Activated gamma-delta T cell treated with Interleukin-2 at 50 U/mL for 16 hours (primary cell): ENCODE measurements around the gene BPIFA1.

Experiments
- DNase-seq: peaks from one replicate; pipeline ENCODE4 v3.0.0-alpha.2; 2020

BPIFA1 gene

DNA sequence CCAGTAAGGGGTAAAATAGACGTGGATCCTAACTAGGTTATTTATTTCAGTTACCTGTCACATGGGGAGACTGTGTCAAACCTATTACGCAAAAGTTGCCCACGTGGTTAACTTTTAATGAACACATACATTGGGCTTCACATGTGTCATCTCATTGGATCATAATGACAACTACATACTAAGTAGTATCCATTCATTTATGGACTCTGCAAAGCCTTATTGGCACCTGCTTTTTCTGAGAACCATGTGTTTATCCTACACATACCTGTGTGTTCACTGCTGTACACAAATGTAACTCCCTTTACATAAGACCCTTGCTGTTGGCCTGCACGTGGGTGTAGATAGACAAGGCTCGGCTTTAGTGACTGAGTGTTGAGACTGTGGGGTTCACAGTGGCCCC, 5.1 kb downstream of the BPIFA1 start:
- no peak for DNase-seq

DNA sequence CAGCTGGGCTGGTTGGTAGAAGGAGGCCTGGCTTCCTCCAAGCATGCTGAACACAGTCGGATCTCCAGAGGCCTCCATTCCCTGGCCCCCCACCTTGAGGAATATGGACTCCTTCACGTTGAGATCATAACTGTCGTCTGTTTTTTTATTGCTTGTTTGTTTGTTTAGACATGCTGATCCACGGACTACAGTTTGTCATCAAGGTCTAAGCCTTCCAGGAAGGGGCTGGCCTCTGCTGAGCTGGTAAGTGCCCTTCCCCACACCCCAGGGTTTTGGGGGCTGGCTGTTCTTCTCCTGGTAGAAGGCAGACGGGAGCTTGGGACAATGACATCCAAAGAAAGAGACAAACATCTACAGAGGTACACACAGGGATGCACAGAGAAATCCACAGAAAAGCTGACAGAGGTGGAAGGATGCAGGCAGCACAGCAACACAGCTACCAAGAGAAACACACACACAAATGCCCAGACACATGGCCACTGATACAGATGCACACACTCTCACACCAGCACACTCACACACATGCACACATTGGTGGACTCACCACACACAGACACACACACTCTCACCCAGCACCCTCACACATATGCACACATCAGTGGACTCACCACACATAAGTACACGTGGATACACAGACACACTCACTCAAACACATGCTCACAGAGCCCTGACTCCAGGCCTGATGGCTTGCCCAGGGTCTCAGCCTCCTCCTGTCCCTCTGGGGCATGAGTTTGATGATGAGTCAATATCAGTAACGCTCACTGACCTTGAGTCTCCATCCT, 6.7 kb downstream of the BPIFA1 start:
- DNase-seq: no peak

DNA sequence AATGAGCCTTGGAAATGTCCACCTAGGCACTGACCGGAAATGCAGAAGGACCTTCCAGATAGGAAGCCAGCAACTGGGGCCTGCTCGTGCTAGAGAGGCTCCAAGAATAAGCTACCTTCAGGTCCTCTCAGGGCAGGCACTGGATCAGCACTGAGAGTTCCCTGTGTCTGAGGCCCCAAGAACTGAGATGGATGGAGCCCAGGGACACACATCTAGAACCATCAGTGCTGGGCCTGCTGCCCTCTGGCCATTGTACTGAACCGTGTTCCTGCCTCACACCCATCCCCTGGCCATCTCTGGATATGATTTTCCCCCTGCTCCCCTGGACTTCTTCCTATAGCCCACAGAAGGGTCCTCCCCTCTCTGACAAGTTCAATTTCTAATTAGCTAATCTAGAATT, 10.3 kb downstream of the BPIFA1 start:
- no peak for DNase-seq

DNA sequence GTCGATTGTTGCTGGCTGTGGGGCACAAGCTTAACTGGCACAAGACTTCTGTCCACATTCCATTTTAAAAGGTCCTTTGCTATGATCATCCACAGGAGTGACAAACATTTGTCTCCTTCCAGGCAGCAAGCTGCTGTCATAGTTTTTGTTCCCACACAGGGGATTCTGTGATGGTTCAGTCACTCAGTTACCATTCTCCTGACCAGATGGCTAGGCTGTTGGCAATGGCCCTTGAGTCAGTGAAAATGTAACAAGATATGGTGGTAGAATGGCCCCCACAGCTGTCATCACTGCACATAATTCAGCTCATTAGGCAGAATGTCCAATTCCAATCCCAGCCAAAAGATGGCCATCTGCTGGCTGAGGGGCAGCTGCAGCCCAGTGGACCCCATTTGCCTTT, 13.7 kb downstream of the BPIFA1 start:
- DNase-seq: no peak

DNA sequence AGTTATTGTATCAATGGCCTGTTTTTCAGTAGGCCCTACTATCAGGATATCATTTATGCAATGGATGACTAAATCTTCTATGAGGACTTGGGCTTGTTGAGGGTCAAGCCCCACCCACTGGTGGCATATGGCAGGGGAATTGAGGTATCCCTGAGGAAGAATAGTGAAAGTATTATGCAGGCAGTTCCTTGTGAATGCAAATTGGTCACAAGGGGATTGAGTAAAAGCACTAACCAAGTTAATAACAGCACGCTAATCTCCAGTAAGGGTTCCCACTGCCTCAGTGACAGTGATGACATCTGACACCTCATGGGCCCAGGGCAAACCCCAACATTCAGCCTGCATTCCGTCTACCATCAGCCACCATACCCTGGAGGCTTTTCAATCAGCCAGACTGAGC, 14.9 kb downstream of the BPIFA1 start:
- no peak for DNase-seq

DNA sequence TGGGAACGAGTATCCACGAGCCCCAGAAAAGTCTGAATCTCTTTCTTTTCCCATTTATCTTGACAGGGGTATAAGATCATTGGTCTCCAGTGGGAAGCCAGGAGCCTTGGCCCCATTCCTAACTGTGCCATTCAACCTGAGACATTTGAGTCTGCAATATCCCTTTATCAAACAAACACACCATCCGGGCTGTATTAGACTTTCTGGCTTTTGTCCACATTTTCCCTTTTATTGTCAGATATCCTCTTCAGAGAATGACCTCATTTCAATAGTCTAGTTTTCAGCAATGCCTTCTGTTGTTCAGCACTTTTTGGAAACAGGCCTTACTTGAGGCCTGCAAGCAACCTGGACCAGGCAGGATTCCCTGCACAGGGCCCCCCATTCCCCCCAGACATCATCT, 15.7 kb downstream of the BPIFA1 start:
- no peak for DNase-seq

DNA sequence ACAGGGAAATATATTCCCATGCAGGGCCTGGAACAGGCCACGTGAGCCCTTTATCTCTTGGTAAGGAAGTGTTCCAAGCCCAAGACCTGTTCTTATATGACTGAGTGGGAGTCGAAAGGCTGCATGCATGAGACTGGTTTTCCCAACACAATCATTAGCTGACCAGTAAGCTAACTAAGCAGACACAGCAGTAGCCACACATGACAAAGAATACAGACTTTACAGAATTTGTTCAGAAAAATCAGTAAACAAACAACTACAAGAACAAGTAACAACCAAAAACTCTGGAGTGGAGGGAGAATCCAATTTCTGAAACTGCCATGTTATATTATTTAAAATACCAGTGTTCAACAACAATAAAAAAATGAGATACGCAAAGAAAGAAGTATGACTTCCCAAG, 16.7 kb downstream of the BPIFA1 start:
- DNase-seq: no peak

DNA sequence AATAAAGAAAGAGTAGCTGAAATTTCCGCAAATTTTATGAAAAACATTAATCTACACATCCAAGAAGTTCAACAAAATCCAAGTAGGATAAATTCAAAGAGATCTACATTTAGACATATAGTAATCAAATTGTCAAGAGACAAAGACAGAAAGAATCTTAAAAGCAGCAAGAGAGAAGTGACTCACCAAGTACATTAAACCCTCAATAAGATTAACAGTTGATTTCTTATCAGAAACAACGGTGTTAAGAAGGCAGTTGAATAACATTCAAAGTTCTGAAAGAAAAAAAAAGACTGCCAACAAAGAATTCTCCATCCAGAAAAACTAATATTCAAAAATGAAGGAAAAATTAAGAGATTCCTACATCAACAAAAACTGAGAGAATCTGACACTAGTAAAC, 19.2 kb downstream of the BPIFA1 start:
- no peak for DNase-seq

DNA sequence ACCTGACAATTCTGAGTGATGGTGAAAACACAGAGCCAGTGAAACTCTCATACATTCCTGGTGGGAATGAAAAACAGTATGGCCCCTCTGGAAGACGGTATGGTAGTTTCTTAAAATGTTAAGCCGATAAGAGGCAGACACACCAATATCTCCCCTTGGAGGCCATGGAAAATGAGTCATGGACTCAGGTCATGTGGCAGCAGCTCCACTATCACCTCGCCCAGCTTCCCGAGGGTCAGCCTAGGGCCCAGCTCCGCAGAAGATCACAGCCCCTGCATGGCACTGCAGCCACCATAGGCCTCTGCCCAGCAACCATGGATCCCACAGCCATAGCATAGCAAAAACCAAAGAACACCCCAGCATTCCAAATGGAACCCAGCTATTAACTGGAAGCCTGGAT, 21.4 kb downstream of the BPIFA1 start:
- no peak for DNase-seq

DNA sequence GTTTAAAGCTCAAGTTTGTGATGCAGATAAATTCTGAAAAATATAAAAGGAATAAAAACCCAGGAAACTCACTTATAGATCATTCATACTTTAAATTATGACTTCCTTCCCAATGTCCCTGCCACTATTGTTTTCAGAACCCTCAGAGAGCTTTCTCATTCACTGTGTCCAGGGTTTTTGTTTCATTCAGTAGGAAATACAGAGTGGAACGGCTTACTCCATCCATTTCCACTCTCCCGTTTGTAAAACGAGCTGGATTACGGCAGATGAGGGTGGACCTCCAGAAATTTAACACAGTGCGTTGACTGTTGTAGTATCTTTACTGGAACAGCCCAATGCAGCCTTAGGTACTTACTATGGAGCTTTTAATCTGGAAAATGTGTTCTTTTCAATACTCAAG, 23.6 kb downstream of the BPIFA1 start:
- no peak for DNase-seq

DNA sequence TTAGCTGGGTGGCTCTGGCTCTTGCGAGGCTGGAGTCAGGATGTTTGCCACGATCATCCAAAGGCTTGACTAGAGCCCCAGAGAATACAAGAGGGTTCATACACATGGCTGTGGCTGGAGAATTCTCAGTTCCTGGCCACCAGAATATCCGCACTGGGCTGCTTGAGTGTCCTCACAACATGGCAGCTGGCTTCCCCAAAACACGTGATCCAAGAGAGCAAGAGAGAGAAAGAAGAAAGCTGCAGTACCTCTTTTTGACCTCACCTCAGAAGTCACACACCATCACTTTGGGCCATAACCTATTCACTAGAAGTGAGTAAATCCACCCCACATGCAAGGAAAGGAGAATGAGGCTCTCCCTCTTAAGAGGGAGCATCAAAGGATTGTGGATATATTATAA, 25.7 kb downstream of the BPIFA1 start:
- DNase-seq: no peak

DNA sequence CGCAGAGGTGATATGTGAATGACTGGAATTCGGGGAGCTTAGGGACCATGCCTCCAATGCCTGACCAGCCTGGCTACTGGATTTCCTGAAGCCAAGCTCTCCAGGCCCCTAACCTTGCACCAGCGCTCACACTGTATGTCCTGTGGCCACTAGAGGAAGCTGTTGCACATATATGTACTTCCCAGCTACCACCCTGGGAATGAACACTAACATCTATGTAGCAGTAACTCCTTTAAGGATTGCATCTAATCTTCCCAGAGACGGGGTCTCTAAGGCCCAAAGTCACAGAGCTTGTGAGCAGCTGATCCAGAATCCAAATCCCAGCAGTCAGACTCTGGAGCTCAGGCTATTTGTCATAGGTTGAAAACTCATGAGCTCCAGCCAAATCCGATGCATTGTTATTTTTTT, 26.9 kb downstream of the BPIFA1 start:
- no peak for DNase-seq

DNA sequence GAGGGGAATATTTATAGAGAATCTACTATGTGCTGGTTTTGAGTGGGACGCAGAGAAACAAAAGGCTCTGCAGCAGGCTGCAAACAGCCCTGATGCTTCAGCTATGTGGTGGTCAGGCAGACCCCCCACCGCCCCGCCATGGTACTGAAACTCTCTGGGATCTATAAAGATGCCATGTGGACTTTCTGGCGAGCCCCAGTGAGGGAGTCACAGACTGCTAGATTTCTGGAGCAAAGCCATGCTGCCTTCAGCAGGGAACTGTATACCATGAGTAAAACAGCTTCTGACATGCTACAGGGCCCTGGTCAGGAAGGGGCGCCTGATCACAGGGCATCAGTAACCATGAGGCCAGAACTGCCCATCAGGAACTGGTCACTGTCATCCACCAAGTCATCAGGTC, 28.0 kb downstream of the BPIFA1 start:
- DNase-seq: no peak

DNA sequence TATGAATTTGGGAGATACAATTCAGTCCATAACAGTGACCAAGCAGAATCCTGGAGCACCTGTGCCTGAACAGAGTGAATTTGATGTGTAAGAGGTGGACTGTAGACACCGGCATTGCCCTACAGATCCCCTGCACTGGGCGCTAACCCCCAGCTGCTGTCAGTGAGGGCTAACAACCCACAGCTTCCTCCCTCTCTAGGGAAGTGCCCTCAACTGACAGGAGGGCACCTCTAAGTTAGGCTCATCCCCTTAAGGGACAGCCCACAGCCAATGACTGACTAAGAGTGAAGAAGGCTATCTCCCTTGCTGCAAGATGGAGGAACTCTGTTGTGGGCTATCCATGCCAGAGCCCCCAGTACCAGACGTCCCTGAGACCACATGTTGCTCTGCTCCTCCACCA, 31.9 kb downstream of the BPIFA1 start:
- no peak for DNase-seq

DNA sequence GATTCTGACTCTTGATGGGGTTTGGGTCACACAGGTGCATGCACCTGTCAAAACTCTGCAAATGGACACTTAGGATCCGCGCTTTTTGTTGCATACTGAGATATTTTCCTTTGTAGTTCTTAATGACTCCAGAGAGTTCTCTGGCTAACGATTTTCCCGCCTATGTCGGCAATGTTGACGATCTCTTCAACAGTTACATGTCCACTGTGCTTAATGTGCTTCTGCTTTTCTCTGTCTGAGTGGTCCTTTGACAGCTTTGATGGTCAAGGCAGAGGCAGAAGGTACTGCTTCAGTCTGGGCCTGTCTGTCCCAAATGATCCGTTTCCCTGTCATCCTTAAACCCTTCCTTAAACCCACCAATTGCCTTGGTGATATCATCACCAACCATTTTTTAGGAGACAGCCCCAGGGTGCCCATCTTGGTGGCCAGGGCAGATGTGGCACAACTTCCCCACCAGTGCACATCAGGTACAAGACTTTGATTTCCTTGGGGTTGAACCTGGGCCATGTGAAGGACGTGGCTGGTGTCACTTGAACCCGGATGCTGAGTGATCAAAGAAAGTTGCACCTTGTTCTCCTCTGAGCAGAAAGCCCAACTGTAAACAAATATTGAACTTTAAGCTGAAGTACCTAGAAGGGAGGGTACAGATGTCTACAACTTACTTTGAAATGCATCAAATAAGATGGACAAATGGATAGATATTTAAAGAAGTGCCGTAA, 36.5 kb downstream of the BPIFA1 start:
- DNase-seq: no peak

DNA sequence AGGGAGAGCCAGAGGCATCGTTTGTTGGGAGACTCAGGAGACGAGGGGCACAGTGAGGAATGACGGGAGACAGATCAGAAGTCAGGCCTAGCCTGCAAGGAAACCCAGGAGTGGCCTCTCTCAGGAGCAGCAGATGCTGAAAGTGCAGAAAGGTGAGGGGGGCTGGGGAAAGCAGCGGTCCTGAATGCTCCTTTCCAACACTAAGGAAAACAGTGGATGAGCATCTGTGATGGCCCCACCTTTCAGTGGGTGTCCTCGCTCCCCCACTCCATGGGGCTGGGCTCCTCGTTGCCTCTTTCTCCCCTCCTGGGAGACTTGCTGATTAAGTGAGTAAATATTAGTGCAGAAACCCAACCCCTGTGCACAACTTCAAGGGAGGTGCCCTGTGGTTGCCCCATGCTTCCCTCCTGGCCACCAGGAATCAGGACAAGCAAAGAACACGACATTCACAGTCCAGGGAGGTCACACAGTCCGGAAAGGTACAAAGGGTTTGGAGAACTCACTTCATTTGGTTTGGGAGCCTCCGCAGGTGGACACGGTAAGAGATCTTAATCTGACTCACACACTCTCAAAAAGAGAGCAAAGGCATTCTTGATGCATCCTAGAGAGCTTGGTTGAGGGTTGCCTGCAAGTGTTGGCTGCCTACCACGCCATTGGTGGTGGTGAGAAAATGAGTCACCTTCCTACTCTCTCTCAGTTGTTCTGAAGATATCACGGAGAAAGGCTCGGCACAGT, 37.5 kb downstream of the BPIFA1 start:
- DNase-seq: no peak

DNA sequence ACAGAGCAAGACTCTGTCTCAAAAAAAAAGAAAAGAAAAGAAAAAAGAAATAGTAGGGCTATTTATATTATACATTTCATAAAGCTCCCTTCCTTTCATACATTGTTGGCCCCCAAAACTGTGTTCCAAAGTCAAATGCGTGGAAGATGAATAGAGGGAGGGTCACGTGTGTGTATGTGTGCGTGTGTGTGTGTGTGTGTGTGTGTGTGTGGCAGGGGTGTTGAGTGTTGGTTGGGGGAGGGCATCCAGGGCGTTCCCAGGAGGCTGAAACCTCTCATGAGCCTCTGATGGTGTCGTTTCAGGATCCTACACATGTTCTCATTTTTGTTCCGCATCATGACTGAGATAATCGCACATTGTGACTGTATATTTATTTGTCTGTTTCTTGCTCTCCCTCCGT, 39.4 kb downstream of the BPIFA1 start:
- DNase-seq: no peak

DNA sequence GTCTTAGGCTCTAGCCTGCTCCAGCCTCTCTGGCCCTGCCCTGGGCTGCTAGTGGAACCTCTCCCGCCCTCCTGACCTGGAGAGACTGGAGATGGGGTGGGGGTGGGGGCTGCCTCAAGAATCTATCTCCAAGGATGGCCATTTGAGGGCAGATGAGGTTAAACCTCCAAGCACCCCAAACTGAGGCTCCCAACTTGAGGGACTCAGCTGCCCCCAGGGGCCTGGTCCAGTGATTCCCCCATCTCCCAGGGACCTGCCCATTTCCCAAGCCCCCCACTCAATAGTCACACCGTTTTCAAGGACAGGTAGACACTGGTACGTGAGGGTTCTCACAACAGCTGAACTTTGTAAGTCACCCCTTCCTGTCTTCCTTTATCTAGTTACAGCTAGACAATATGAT, 40.1 kb downstream of the BPIFA1 start:
- no peak for DNase-seq

DNA sequence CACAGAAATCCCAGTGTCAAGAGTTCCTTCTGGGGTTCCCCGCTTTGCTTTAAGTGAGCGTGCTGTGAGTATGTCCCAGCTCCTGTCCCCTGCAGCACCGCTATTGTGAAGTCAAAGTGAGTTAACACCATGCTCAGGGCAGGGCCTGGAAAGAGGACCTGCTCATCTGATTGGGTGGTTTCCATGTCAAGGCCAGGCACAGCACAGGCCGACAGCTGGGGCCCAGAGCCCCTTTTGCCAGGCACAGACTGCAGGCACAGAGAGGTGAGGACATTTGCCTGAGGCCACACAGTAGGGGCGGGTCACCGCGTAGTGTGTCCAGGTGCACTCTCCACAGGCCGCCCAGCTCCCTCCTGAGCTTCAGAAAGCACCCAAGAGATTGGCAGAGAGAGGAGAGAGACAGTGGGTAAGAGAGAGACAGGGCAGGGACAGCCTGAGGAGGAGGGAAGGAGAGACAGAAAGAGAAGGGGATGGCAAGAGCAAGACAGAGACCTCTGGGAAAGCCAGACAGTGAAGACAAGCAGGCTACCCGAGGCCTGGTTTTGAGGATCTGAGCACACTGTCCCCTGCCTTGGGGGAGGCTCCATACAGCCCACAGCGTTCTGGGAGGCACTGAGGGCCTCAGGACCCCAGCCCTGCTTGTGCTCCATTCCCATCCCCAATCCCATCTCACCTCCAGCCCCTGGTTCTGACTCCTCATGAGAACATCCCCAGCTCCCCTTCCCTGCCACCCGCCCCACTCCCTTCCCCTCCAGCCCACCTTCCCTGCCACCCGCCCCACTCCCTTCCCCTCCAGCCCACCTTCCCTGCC, 40.7 kb downstream of the BPIFA1 start:
- DNase-seq: no peak

DNA sequence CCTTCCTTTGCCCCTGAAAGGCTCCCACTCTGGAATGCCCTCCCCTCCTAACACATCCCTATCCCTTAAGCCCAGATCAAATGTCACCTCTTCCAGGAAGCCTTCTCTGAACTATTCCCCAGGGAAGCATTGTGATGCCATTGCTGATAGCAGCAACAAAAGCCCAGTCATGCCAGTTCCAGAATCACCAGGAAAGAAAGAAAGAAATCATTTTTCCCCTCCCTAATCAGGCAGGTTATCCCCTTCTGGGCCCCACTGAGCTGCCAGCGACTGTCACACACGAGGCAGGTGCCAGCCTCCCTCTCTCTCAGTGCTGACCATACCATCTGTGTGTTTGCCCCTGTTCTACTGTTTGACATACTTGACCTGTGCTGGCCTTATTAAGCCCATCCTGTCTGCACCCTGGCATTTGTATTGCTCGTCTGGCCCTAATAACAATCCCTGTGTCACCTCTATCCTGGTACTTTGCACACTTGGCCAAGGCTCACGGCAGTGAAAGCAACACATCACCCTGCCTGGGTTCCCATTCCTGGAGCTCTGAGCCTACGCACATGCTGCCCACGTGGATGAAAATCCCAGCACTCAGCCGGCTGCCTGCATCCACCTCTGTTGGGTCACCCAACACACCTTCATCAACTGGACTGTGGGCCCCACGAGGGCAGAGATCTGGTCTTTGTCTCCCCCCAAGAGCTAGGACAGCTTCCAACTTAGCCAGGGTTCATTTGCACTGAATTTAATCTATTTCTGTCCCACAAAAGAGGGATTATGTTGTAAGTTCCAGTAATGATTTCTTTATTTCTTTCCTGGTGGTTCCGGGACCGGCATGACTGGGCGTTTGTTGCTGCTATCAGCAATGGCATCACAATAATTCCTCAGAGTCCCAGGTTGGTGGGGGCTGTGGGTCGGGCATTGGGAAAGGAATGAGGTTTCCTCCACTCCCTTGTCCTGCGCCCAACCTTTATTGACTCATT, 42.0 kb downstream of the BPIFA1 start:
- DNase-seq: no peak

DNA sequence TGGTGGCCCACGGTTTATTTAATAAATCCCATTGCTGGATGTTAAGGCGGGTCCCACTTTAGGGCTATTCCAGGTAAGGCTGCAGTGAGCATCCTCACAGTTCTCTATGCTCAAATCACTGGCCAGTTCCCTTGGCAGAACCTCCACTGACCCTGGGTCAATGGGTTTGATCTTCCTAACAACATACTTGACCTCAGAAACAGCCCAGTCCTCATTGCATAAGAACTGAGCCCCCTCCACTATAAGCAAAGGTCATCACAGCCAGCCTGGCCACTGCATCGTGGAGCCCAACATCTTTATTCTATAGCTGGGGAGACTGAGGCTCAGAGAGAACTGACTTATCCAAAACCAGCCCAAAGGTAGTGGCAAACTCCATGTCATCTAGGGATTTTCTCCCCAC, 42.9 kb downstream of the BPIFA1 start:
- no peak for DNase-seq
